ENCODE measurements around the gene ATG9A.

DNA sequence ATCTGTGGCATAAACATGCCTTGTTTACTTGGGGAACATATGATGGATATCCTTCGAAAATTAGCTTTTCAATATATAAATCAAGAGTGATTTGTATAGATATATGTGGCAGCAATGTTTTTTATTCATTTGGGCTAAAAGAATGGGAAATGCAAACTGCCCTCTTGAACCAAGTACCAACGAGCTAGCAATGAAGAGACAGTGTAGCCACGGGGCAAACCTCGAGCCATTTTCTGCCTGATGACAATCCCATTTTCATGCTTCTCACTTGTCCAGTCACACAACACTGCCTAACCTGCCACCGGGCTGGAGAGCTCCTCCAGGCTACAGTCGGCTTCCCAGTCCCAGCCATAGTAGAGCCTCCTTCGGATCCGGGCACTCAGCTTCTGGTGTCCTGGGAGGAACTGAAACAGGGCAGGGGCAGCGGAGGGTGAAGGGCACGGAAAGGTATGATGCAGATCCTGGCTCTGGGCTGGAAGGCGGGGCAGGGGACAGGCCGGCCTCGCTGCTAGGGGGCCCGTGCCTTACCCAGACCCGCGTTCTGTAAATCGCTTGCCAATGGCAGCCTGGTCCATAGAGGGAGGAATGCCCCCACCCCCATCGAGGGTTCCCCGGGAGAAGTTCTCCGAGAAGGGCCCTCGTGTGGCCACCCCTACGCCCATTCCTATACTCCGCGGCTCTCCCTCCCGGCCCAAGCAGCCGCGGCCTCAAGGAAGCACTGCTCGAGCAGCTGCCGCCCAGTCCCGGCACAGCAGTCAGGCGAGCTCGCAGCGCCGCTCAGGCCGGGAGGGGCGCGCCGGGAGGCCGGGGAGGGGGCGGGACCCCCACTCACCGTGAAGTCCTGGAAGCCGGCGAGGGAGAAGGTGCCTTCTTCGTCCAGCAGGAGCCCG is 53.3 kb downstream of the ATG9A start:
- TF ChIP-seq, protein P1, sequence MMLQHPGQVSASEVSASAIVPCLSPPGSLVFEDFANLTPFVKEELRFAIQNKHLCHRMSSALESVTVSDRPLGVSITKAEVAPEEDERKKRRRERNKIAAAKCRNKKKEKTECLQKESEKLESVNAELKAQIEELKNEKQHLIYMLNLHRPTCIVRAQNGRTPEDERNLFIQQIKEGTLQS (CRISPR knock-in tag; conservative IDR thresholded peaks at IDR 0.05), result no peak
- TF ChIP-seq, protein P2, sequence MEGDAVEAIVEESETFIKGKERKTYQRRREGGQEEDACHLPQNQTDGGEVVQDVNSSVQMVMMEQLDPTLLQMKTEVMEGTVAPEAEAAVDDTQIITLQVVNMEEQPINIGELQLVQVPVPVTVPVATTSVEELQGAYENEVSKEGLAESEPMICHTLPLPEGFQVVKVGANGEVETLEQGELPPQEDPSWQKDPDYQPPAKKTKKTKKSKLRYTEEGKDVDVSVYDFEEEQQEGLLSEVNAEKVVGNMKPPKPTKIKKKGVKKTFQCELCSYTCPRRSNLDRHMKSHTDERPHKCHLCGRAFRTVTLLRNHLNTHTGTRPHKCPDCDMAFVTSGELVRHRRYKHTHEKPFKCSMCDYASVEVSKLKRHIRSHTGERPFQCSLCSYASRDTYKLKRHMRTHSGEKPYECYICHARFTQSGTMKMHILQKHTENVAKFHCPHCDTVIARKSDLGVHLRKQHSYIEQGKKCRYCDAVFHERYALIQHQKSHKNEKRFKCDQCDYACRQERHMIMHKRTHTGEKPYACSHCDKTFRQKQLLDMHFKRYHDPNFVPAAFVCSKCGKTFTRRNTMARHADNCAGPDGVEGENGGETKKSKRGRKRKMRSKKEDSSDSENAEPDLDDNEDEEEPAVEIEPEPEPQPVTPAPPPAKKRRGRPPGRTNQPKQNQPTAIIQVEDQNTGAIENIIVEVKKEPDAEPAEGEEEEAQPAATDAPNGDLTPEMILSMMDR (IDR thresholded peaks at IDR 0.05), result no peak
- no peak for TF ChIP-seq ZNF317 (CRISPR knock-in tag; IDR thresholded peaks at IDR 0.05; ENCODE audit: borderline replicate concordance, low read depth)
- TF ChIP-seq GABPB1 (CRISPR knock-in tag; IDR thresholded peaks at IDR 0.05), result no peak
- TF ChIP-seq TCF7 (CRISPR knock-in tag; IDR thresholded peaks at IDR 0.05; ENCODE audit: low read depth), result no peak
- no peak for TF ChIP-seq CREM (CRISPR knock-in tag; IDR thresholded peaks at IDR 0.05)
- no peak for TF ChIP-seq ETV6 (CRISPR knock-in tag; IDR thresholded peaks at IDR 0.05)
- no peak for TF ChIP-seq JUN (CRISPR knock-in tag; IDR thresholded peaks at IDR 0.05)
- TF ChIP-seq, protein P3, sequence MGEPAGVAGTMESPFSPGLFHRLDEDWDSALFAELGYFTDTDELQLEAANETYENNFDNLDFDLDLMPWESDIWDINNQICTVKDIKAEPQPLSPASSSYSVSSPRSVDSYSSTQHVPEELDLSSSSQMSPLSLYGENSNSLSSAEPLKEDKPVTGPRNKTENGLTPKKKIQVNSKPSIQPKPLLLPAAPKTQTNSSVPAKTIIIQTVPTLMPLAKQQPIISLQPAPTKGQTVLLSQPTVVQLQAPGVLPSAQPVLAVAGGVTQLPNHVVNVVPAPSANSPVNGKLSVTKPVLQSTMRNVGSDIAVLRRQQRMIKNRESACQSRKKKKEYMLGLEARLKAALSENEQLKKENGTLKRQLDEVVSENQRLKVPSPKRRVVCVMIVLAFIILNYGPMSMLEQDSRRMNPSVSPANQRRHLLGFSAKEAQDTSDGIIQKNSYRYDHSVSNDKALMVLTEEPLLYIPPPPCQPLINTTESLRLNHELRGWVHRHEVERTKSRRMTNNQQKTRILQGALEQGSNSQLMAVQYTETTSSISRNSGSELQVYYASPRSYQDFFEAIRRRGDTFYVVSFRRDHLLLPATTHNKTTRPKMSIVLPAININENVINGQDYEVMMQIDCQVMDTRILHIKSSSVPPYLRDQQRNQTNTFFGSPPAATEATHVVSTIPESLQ (CRISPR knock-in tag; IDR thresholded peaks at IDR 0.05), result no peak
- TF ChIP-seq, protein P4, sequence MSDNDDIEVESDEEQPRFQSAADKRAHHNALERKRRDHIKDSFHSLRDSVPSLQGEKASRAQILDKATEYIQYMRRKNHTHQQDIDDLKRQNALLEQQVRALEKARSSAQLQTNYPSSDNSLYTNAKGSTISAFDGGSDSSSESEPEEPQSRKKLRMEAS (CRISPR knock-in tag; IDR thresholded peaks at IDR 0.05), result no peak
- no peak for TF ChIP-seq ZNF232 (CRISPR knock-in tag; IDR thresholded peaks at IDR 0.05)
- TF ChIP-seq SMAD4 (CRISPR knock-in tag; IDR thresholded peaks at IDR 0.05), result no peak
- TF ChIP-seq, protein P5, sequence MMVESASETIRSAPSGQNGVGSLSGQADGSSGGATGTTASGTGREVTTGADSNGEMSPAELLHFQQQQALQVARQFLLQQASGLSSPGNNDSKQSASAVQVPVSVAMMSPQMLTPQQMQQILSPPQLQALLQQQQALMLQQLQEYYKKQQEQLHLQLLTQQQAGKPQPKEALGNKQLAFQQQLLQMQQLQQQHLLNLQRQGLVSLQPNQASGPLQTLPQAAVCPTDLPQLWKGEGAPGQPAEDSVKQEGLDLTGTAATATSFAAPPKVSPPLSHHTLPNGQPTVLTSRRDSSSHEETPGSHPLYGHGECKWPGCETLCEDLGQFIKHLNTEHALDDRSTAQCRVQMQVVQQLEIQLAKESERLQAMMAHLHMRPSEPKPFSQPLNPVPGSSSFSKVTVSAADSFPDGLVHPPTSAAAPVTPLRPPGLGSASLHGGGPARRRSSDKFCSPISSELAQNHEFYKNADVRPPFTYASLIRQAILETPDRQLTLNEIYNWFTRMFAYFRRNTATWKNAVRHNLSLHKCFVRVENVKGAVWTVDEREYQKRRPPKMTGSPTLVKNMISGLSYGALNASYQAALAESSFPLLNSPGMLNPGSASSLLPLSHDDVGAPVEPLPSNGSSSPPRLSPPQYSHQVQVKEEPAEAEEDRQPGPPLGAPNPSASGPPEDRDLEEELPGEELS (CRISPR knock-in tag; IDR thresholded peaks at IDR 0.05), result no peak
